ENCODE measurements around the gene CEP72. TPM values are rescaled to one million over a fixed set of nuclear protein-coding genes. Genes with fewer than 3 reads are reported as not detected.

CEP72 gene
- total and polyA plus RNA-seq, 4 donors: 1.3 to 5.9 (median 2.6) TPM

GRCh38 chr5:646396-647201 is 34.5 kb downstream of the CEP72 start (continued):
- TF ChIP-seq NR2F2 (IDR thresholded peaks at IDR 0.05) (no peak), REST (IDR thresholded peaks at IDR 0.05) (no peak), JUND (IDR thresholded peaks at IDR 0.05) (no peak), MAX (IDR thresholded peaks at IDR 0.05) (no peak)

GRCh38 chr5:647311-647710 is 35.2 kb downstream of the CEP72 start:
- no peak for DNase-seq (ENCODE audit: low spot score)
- Histone ChIP-seq H3K36me3 (ENCODE audit: control insufficient read depth in 4 of 4, insufficient read depth in 3 of 4, low read depth in 1 of 4, low read length in 3 of 4) (peaks cover 4 to 20% (median 10%) of the 10 kb centered on the region in 4 donors), H3K4me3 (ENCODE audit: low read depth in 1 of 3, low read length in 3 of 3) (no peak overlapping the region), H3K27ac (ENCODE audit: low read depth in 1 of 2, low read length in 2 of 2) (no peak overlapping the region), H3K27me3 (ENCODE audit: control insufficient read depth in 4 of 4, insufficient read depth in 4 of 4, low read length in 3 of 4) (no peaks in the 10 kb centered on the region), H3K9ac (ENCODE audit: low read depth in 1 of 2, low read length in 2 of 2) (no peak overlapping the region), H3K9me3 (ENCODE audit: control insufficient read depth in 4 of 4, low read length in 3 of 4) (no peaks in the 10 kb centered on the region), H3K4me1 (ENCODE audit: control insufficient read depth in 4 of 4, insufficient read depth in 4 of 4, low read length in 3 of 4) (no peaks in the 10 kb centered on the region)
- WGBS: 97% methylated on average over 4 of the region's 4 CpGs
- TF ChIP-seq FOXA1 (IDR thresholded peaks at IDR 0.05) (no peak), HNF4G (IDR thresholded peaks at IDR 0.05) (no peak), ZBTB33 (IDR thresholded peaks at IDR 0.05) (no peak), ATF3 (IDR thresholded peaks at IDR 0.05) (no peak), NR2F2 (IDR thresholded peaks at IDR 0.05) (no peak), GABPA (IDR thresholded peaks at IDR 0.05 in 1 of 2, conservative IDR thresholded peaks at IDR 0.05 in 1 of 2) (no peak), RAD21 (IDR thresholded peaks at IDR 0.05) (no peak), FOXA2 (IDR thresholded peaks at IDR 0.05) (no peak)

GRCh38 chr5:647727-648126 is 35.6 kb downstream of the CEP72 start:
- no peak for DNase-seq (ENCODE audit: low spot score)
- H3K27me3 ChIP-seq (ENCODE audit: control insufficient read depth in 4 of 4, insufficient read depth in 4 of 4, low read length in 3 of 4): no peaks in the 10 kb centered on the region
- no peaks in the 10 kb centered on the region for H3K9me3 ChIP-seq (ENCODE audit: control insufficient read depth in 4 of 4, low read length in 3 of 4)
- H3K4me3 ChIP-seq (ENCODE audit: low read depth in 1 of 3, low read length in 3 of 3): no peak overlapping the region
- H3K36me3 ChIP-seq (ENCODE audit: control insufficient read depth in 4 of 4, insufficient read depth in 3 of 4, low read depth in 1 of 4, low read length in 3 of 4): peaks cover 4 to 16% (median 10%) of the 10 kb centered on the region in 4 donors
- H3K9ac ChIP-seq (ENCODE audit: low read depth in 1 of 2, low read length in 2 of 2): no peak overlapping the region
- WGBS: 98% methylated on average over 9 of the region's 9 CpGs
- no peaks in the 10 kb centered on the region for H3K4me1 ChIP-seq (ENCODE audit: control insufficient read depth in 4 of 4, insufficient read depth in 4 of 4, low read length in 3 of 4)
- H3K27ac ChIP-seq (ENCODE audit: low read depth in 1 of 2, low read length in 2 of 2): no peak overlapping the region
- no peak for TF ChIP-seq EGR1 (IDR thresholded peaks at IDR 0.05; ENCODE audit: low read depth in 2 of 2)
- TF ChIP-seq MAX (IDR thresholded peaks at IDR 0.05): no peak
- no peak for TF ChIP-seq REST (IDR thresholded peaks at IDR 0.05)
- TF ChIP-seq RXRA (IDR thresholded peaks at IDR 0.05): no peak
- no peak for TF ChIP-seq YY1 (IDR thresholded peaks at IDR 0.05)
- TF ChIP-seq HNF4G (IDR thresholded peaks at IDR 0.05): no peak
- no peak for TF ChIP-seq RAD21 (IDR thresholded peaks at IDR 0.05)
- no peak for TF ChIP-seq NR2F2 (IDR thresholded peaks at IDR 0.05)
- no peak for TF ChIP-seq CTCF (IDR thresholded peaks at IDR 0.05; ENCODE audit: low read depth, low read length, missing input control)
- TF ChIP-seq GABPA (IDR thresholded peaks at IDR 0.05 in 1 of 2, conservative IDR thresholded peaks at IDR 0.05 in 1 of 2): no peak
